Measurements from ENCODE around the gene FAM120A. TPM values are rescaled to one million over a fixed set of nuclear protein-coding genes. Genes with fewer than 3 reads are reported as not detected.

The FAM120A gene
- 10 to 100 TPM; 76.0 to 96.3 (median 93.5) TPM for total RNA-seq
- total RNA-seq (2013) = 72.5 TPM
- 137 to 295 (median 179) reads per million in 29 experiments for total RNA-seq

GRCh38 chr9:93450945-93451815, at the start of gene FAM120A:
TSS of gene FAM120A (plus strand) at chr9:93451685. CDS start at chr9:93451916, 231 bp downstream.
- H3K4me3 Mint-ChIP-seq = peak within 1 kb of the TSS; percentile 88 to 94 (median 91)
- Histone ChIP-seq H3K27me3 (replicated peaks in 1 of 2; ENCODE audit: control insufficient read depth in 2 of 2, extremely low read depth in 1 of 2, insufficient read depth in 2 of 2, low read length in 1 of 2) (no peaks in the 10 kb centered on the region), H3K36me3 (ENCODE audit: control insufficient read depth in 2 of 2, extremely low read depth in 1 of 2, insufficient read depth in 1 of 2, low read length in 1 of 2) (peaks cover 0 to 25% of the 10 kb centered on the region in 2 donors), H3K4me1 (ENCODE audit: control insufficient read depth in 1 of 2, extremely low read depth in 1 of 2, insufficient read depth in 2 of 2, low read length in 2 of 2) (peaks cover 27 to 32% of the 10 kb centered on the region in 2 experiments), H3K4me3 (ENCODE audit: control insufficient read depth in 1 of 2, extremely low read depth in 1 of 2, low read length in 1 of 2) (peak within 1 kb of the TSS; percentile 90 to 94), H3K27ac (ENCODE audit: low read length) (peak within 1 kb of the TSS; percentile 89), H3K9me3 (no peaks in the 10 kb centered on the region)
- peaks cover 45 to 50% (median 49%) of the 10 kb centered on the region in 3 donors for H3K4me1 Mint-ChIP-seq
- DNase-seq (peak; percentile 41 to 91 (median 68)), ATAC-seq (replicated peaks in 1 of 4) (peak; percentile 76 to 83 (median 80))
- no peaks in the 10 kb centered on the region for H3K27me3 Mint-ChIP-seq
- peak within 1 kb of the TSS; percentile 96 for H3K27ac Mint-ChIP-seq
- WGBS (ENCODE audit: insufficient coverage) = under 1% methylated on average over 90 of the region's 100 CpGs
- no peaks in the 10 kb centered on the region for H3K9me3 Mint-ChIP-seq
- ChIA-PET POLR2A (interaction anchor here in 1 of 2 donors (0.6 kb wide), 1 partner anchor 135 kb away, joined by 4 read pairs; no protein-coding TSS in a partner anchor), CTCF (no interaction called here)
- H3K36me3 Mint-ChIP-seq = peaks cover 24% of the 10 kb centered on the region

GRCh38 chr9:93406371-93406770, 45.1 kb upstream of the FAM120A start:
- CTCF ChIA-PET = no interaction called here
- H3K27me3 ChIP-seq (replicated peaks in 1 of 2; ENCODE audit: control insufficient read depth in 2 of 2, extremely low read depth in 1 of 2, insufficient read depth in 2 of 2, low read length in 1 of 2) = peaks cover 0 to 3% of the 10 kb centered on the region in 2 experiments
- no peaks in the 10 kb centered on the region for H3K9me3 Mint-ChIP-seq
- H3K36me3 Mint-ChIP-seq = no peaks in the 10 kb centered on the region
- POLR2A ChIA-PET = no interaction called here
- no peaks in the 10 kb centered on the region for H3K36me3 ChIP-seq (ENCODE audit: control insufficient read depth in 2 of 2, extremely low read depth in 1 of 2, insufficient read depth in 1 of 2, low read length in 1 of 2)
- DNase-seq (no peak), ATAC-seq (replicated peaks in 1 of 4) (no peak)
- 100% methylated on average over 3 of the region's 5 CpGs for WGBS (ENCODE audit: insufficient coverage)
- no peak overlapping the region for H3K4me3 ChIP-seq (ENCODE audit: control insufficient read depth in 1 of 2, extremely low read depth in 1 of 2, low read length in 1 of 2)
- H3K9me3 ChIP-seq = no peaks in the 10 kb centered on the region
- H3K27me3 Mint-ChIP-seq = peaks cover 11 to 24% of the 10 kb centered on the region in 2 donors
- no peak overlapping the region for H3K27ac ChIP-seq (ENCODE audit: low read length)
- H3K4me1 Mint-ChIP-seq = no peaks in the 10 kb centered on the region
- no peak overlapping the region for H3K4me3 Mint-ChIP-seq
- H3K4me1 ChIP-seq (ENCODE audit: control insufficient read depth in 1 of 2, extremely low read depth in 1 of 2, insufficient read depth in 2 of 2, low read length in 2 of 2) = no peaks in the 10 kb centered on the region
- no peak overlapping the region for H3K27ac Mint-ChIP-seq

GRCh38 chr9:93413530-93413929, 38.0 kb upstream of the FAM120A start:
- Mint-ChIP-seq H3K36me3 (peaks cover 5% of the 10 kb centered on the region), H3K4me1 (no peaks in the 10 kb centered on the region), H3K27ac (no peak overlapping the region), H3K27me3 (peaks cover 14 to 23% of the 10 kb centered on the region in 2 donors), H3K9me3 (peaks cover 0 to 6% (median 3%) of the 10 kb centered on the region in 3 donors), H3K4me3 (no peak overlapping the region)
- H3K27me3 ChIP-seq (replicated peaks in 1 of 2; ENCODE audit: control insufficient read depth in 2 of 2, extremely low read depth in 1 of 2, insufficient read depth in 2 of 2, low read length in 1 of 2) = peaks cover 0 to 11% of the 10 kb centered on the region in 2 experiments
- DNase-seq (no peak), ATAC-seq (replicated peaks in 1 of 4) (no peak)
- no peaks in the 10 kb centered on the region for H3K36me3 ChIP-seq (ENCODE audit: control insufficient read depth in 2 of 2, extremely low read depth in 1 of 2, insufficient read depth in 1 of 2, low read length in 1 of 2)
- no peak overlapping the region for H3K4me3 ChIP-seq (ENCODE audit: control insufficient read depth in 1 of 2, extremely low read depth in 1 of 2, low read length in 1 of 2)
- POLR2A ChIA-PET = no interaction called here
- H3K4me1 ChIP-seq (ENCODE audit: control insufficient read depth in 1 of 2, extremely low read depth in 1 of 2, insufficient read depth in 2 of 2, low read length in 2 of 2) = no peaks in the 10 kb centered on the region
- no peaks in the 10 kb centered on the region for H3K9me3 ChIP-seq
- no peak overlapping the region for H3K27ac ChIP-seq (ENCODE audit: low read length)
- CTCF ChIA-PET = no interaction called here

GRCh38 chr9:93415176-93415690, 36.3 kb upstream of the FAM120A start:
- Mint-ChIP-seq H3K4me1 (no peaks in the 10 kb centered on the region), H3K4me3 (no peak overlapping the region), H3K27me3 (peaks cover 5 to 26% of the 10 kb centered on the region in 2 donors), H3K9me3 (peaks cover 3 to 13% (median 7%) of the 10 kb centered on the region in 3 donors), H3K27ac (no peak overlapping the region), H3K36me3 (peaks cover 8% of the 10 kb centered on the region)
- ChIA-PET POLR2A (interaction anchor here in 1 of 2 donors (0.7 kb wide), 1 partner anchor 1743 kb away, joined by 3 read pairs; no protein-coding TSS in a partner anchor), CTCF (no interaction called here)
- DNase-seq (no peak), ATAC-seq (replicated peaks in 1 of 4) (no peak)
- Histone ChIP-seq H3K4me1 (ENCODE audit: control insufficient read depth in 1 of 2, extremely low read depth in 1 of 2, insufficient read depth in 2 of 2, low read length in 2 of 2) (no peaks in the 10 kb centered on the region), H3K36me3 (ENCODE audit: control insufficient read depth in 2 of 2, extremely low read depth in 1 of 2, insufficient read depth in 1 of 2, low read length in 1 of 2) (no peaks in the 10 kb centered on the region), H3K4me3 (ENCODE audit: control insufficient read depth in 1 of 2, extremely low read depth in 1 of 2, low read length in 1 of 2) (no peak overlapping the region), H3K27me3 (replicated peaks in 1 of 2; ENCODE audit: control insufficient read depth in 2 of 2, extremely low read depth in 1 of 2, insufficient read depth in 2 of 2, low read length in 1 of 2) (peaks cover 0 to 16% of the 10 kb centered on the region in 2 experiments), H3K27ac (ENCODE audit: low read length) (no peak overlapping the region), H3K9me3 (no peaks in the 10 kb centered on the region)
- no CpG with 5 or more reads among the region's 2 CpGs for WGBS (ENCODE audit: insufficient coverage)

GRCh38 chr9:93416530-93417235, 34.8 kb upstream of the FAM120A start:
- Mint-ChIP-seq H3K27me3 (peaks cover 0 to 20% of the 10 kb centered on the region in 2 donors), H3K4me1 (no peaks in the 10 kb centered on the region), H3K36me3 (peaks cover 8% of the 10 kb centered on the region), H3K4me3 (no peak overlapping the region), H3K9me3 (peaks cover 3 to 13% (median 7%) of the 10 kb centered on the region in 3 donors), H3K27ac (no peak overlapping the region)
- H3K4me1 ChIP-seq (ENCODE audit: control insufficient read depth in 1 of 2, extremely low read depth in 1 of 2, insufficient read depth in 2 of 2, low read length in 2 of 2) = no peaks in the 10 kb centered on the region
- ATAC-seq (replicated peaks in 1 of 4) (no peak), DNase-seq (no peak)
- H3K4me3 ChIP-seq (ENCODE audit: control insufficient read depth in 1 of 2, extremely low read depth in 1 of 2, low read length in 1 of 2) = no peak overlapping the region
- peaks cover 0 to 17% of the 10 kb centered on the region in 2 experiments for H3K27me3 ChIP-seq (replicated peaks in 1 of 2; ENCODE audit: control insufficient read depth in 2 of 2, extremely low read depth in 1 of 2, insufficient read depth in 2 of 2, low read length in 1 of 2)
- no peaks in the 10 kb centered on the region for H3K9me3 ChIP-seq
- CTCF ChIA-PET = no interaction called here
- POLR2A ChIA-PET = no interaction called here
- H3K27ac ChIP-seq (ENCODE audit: low read length) = no peak overlapping the region
- WGBS (ENCODE audit: insufficient coverage) = 86% methylated on average over 8 of the region's 8 CpGs
- H3K36me3 ChIP-seq (ENCODE audit: control insufficient read depth in 2 of 2, extremely low read depth in 1 of 2, insufficient read depth in 1 of 2, low read length in 1 of 2) = no peaks in the 10 kb centered on the region

GRCh38 chr9:93417538-93417937, 33.9 kb upstream of the FAM120A start:
- DNase-seq = no peak
- H3K4me3 Mint-ChIP-seq = no peak overlapping the region
- POLR2A ChIA-PET = no interaction called here

More at GRCh38 chr9:93417538-93417937, 33.9 kb upstream of the FAM120A start:
- ATAC-seq (replicated peaks in 1 of 4) = no peak
- H3K27ac Mint-ChIP-seq = no peak overlapping the region
- Histone ChIP-seq H3K4me1 (ENCODE audit: control insufficient read depth in 1 of 2, extremely low read depth in 1 of 2, insufficient read depth in 2 of 2, low read length in 2 of 2) (no peaks in the 10 kb centered on the region), H3K27ac (ENCODE audit: low read length) (no peak overlapping the region), H3K4me3 (ENCODE audit: control insufficient read depth in 1 of 2, extremely low read depth in 1 of 2, low read length in 1 of 2) (no peak overlapping the region), H3K9me3 (no peaks in the 10 kb centered on the region), H3K36me3 (ENCODE audit: control insufficient read depth in 2 of 2, extremely low read depth in 1 of 2, insufficient read depth in 1 of 2, low read length in 1 of 2) (no peaks in the 10 kb centered on the region), H3K27me3 (replicated peaks in 1 of 2; ENCODE audit: control insufficient read depth in 2 of 2, extremely low read depth in 1 of 2, insufficient read depth in 2 of 2, low read length in 1 of 2) (peaks cover 0 to 17% of the 10 kb centered on the region in 2 experiments)
- H3K9me3 Mint-ChIP-seq = peaks cover 3 to 13% (median 7%) of the 10 kb centered on the region in 3 donors
- no peaks in the 10 kb centered on the region for H3K4me1 Mint-ChIP-seq
- CTCF ChIA-PET = no interaction called here
- no CpG with 5 or more reads among the region's 1 CpG for WGBS (ENCODE audit: insufficient coverage)
- peaks cover 8% of the 10 kb centered on the region for H3K36me3 Mint-ChIP-seq
- H3K27me3 Mint-ChIP-seq = peaks cover 0 to 20% of the 10 kb centered on the region in 2 donors

Data from T-cell (primary cell).